GM19328 (cell line): ENCODE measurements around the gene STARD7.
"Not testable (repeated sequence)": the region's sequence is repeated elsewhere in the genome, so short reads cannot be mapped to it uniquely, and the experiment has no call there.

ENCODE experiments used
- ATAC-seq: cut with Tn5 transposase; IDR thresholded peaks from one replicate; pipeline ENCODE4 v1.9.1; 2021; ENCODE audit warnings: mild to moderate bottlenecking, moderate library complexity; ENCODE audit not compliant: unreplicated experiment

The STARD7 gene, protein sequence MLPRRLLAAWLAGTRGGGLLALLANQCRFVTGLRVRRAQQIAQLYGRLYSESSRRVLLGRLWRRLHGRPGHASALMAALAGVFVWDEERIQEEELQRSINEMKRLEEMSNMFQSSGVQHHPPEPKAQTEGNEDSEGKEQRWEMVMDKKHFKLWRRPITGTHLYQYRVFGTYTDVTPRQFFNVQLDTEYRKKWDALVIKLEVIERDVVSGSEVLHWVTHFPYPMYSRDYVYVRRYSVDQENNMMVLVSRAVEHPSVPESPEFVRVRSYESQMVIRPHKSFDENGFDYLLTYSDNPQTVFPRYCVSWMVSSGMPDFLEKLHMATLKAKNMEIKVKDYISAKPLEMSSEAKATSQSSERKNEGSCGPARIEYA

DNA sequence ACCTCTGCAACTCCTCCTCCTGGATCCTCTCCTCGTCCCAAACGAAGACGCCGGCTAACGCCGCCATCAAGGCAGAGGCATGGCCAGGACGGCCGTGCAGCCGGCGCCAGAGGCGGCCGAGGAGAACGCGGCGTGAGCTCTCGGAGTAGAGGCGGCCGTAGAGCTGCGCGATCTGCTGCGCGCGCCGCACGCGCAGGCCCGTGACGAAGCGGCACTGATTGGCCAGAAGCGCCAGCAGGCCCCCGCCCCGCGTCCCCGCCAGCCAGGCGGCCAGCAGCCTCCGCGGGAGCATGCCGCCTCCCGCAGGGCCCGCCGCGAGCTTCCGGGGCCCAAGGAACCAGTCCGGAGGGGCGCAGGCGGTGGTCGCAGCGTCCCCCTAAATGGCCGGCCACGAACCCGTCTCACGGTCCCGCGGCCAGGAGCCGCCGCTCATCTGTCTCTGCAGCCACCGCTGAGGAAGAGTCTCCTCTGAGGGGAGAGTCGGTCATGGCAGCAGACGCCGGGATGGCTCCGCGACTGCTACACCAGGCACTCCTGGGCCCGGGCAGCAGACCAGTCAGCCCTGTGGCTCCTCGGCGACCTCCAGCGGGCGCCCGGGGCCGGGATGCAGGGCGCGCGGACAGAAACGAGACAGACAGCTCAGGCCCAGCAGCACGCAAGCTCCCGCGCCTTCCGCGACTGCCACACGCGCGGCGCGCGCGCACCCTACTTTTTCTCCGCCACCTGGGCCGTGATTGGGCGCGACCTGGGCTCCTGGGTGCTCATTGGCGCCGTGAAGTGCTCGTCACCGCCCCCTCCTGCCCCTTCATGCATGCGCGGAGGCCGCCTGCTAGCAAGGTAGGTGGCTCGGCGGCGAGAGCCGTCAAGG is at the start of gene STARD7:
TSS of gene STARD7 (minus strand) at position 685 of the 868 bp plus-strand sequence. CDS start at position 292, 393 bp downstream.
- ATAC-seq = peak; percentile 84

DNA sequence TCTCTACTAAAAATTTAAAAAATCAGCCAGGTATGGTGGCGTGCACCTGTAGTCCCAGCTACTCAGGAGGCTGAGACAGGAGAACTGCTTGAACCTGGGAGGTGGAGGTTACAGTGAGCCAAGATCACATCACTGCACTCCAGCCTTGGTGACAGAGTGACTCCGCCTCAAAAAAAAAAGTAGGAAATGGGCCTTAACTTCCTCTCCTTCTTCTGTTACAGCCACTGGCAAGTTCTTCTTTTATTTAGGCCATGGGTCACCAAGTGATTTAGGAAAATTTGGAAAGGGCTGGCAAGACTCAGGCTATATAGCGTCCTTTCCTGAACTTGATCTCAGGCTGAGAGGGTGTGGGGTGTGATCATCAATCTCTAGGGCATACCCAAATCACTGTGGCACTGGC is 49.1 kb upstream of the STARD7 start:
- not testable (repeated sequence) for ATAC-seq

DNA sequence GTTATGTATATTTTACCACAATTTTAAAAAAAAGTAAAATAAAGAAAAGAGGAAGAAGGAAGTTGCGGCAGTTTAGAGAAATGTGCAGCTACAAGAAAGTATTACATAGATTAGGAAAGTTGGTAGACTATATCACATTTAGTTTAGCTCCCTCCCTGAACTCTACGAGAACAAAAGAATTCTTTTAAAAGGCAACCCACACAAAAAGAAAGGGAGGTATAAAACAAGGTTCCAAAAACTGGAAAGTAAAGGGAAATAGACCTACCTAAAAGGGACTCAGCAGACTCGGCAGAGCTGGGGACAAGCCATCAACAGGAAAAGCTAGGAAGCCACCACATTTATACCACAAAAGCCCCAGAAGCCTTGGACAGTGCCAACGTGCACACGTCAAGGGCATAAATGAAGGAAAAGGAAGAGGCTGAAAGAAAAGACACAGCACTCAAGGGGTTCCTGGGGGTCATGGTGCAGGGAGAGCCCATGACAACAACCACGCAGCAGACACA is 48.0 kb upstream of the STARD7 start:
- no peak for ATAC-seq

DNA sequence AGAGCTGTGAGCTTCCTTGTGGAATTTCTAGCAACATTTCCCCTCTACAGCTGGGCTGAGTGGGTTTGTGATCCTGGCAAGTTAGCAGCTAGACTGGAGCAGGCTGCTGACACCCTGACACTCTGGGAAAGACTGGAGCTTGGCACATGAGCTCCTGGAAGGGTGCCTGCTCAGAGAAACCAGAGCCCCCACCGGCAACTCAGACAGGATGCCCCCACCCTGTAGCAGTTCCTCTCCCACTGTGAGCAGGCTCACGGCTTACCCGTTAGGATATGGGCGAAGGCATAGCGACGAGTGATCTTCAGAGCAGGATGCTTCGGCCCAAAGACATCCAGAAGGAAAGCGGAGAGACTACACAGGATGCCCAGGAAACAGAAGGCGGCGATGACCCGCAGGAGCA is 45.9 kb upstream of the STARD7 start:
- no peak for ATAC-seq

DNA sequence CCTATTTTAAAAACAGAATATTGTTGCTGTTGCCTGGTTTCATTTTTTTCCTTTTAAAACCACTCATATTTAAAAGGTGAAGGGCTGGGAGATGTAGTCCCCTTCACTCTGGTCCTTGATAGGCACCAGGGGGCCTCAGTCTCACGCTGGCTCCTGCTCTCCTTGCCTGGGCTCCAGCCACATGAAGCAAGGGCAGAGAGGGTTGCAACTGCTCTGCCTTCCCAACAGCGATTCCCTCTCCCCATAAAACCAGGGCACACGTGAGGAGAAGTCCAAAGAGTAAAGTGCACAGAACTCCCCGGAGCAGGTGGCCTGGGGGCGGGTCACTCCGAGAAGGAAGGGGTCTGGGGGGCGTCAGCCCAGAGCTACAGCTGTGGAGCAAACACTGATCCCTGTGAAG is 44.4 kb upstream of the STARD7 start:
- no peak for ATAC-seq

DNA sequence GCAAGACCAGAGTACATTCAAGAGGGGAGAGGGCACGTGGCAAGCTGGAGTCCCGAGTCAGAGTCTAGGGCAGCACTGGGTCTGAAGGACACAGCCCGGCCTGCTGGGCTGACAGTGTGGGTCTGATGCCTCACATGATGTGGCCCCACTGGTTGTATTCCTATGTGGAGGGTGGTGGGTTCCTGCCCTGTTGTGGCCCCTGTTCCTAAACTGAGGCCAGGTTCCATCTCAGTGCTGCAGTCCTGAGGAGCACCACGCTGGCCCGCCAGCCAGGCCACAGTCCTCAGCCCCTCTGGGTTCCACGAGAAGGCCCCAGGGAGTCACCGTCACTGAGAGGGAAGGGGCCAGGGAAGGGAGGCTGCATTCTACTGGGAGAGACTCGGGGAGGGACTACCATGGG is 43.9 kb upstream of the STARD7 start:
- ATAC-seq = no peak

DNA sequence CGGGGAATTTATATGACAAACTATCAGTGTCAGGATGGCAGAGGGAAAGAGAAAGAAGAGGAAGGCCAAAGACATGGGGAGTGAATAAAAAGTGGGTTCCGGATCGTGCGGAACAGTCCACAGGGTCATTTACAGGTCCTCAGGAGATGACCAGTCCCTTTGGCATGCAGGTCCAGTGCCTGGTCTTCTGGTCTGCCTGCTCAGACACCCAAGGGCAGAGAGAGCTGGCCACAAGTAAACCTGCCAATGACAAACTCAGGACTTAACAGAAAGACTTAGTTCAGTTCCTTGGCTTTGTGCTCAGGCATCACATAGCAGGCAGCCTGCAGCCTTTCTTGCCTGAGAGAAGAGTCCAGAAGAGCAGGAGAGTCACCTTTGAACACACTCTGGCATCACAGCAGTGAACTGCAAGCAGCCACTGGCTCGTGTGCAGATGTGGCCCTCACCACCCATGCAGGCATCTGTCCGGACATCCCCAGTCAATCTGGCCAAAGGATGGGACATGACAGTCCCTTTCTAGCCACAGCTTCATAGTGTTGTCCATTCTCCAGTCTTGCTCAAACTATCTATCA is 43.2 kb upstream of the STARD7 start:
- no peak for ATAC-seq

DNA sequence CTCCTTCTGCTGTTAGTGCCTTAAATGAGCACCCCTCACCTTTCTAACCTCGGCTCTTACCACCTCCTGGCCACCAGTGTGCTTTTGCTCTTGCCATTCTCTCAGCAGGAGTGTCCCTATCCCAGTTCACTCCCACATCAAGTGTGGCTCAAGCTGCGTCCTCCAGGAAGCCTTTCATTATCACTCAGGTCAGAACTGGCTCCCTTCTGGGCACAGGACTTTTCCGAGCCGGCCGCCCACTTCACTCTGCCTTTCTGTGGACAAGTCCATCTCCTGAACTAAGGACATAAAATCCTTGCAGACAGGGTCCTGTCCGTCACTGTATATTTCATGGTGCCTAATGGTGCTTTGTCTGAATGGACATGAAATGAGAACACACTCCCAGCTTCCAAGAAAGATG is 41.6 kb upstream of the STARD7 start:
- ATAC-seq = no peak

DNA sequence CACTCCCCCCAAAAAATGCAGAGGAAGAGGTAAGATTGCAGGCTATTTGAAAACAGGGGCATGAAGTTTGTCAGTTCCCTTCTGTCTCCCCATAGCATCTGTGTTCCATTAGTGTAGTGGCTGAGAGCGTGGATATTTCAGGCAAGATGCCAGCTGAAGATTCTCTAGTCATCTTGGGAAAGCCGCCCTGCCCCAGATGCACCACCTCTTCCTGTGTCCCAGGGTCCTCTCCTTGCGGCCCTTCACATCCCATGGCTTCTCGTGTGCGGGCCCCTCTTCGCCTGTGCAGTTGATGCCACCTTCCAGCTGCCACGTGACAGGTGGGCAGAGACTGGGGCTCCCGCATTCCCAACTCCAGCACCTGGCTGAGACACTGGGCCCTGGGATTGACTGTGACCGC is 41.0 kb upstream of the STARD7 start:
- ATAC-seq = no peak

DNA sequence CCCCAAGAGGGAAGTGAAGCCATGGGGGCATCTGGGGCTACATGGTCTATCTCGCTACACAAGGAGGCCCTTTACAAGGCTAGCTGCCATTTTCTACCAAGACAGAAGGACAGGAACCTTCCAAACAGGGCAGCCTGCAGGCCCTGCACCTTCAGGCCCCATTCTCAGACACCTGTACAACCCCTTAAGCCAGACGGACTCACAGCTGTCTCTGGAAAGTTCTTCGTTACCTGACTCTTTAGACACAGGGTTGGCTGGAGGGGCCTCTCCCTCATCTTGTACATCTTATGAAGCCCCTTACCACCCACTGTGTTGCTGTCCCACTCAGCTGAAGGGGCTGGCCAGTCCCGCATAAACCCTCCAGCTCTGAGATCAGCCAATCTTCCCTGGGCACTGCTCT is 40.0 kb upstream of the STARD7 start:
- no peak for ATAC-seq

DNA sequence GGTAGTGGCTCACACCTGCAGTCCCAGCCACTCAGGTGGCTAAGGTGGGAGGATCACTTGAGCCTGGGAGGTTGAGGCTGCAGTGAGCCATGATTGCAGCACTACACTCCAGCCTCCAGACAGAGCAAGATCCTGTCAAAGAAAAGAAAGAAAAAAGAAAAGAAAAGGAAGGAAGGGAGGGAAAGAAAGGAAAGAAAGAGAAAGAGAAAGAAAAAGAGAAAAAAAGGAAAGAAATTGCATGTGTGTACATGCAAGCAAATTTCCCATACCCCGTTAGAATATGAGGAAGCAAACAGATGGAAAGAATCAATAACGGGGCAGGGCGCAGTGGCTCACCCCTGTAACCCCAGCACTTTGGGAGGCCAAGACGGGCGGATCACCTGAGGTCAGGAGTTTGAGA is 39.3 kb upstream of the STARD7 start:
- ATAC-seq = no peak

DNA sequence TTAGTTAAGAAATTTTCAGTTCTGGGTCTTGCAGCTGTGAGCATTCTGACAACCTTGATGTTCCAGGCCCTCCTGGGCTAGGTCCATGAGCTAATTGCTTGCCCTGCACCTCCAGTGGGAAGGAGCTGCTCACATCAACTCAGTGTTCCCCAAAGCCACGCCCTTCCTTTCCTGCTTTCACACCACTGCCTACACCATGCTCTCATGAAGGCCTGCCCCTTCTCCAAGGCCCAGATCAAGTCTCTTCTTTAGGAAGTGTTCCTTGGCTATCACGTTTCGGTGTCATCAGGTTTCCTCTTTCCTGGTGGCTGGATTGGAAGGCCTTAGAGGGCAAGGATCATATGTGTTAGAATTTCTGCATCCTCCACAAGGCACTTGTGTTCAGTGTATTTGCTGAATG is 38.4 kb upstream of the STARD7 start:
- no peak for ATAC-seq

DNA sequence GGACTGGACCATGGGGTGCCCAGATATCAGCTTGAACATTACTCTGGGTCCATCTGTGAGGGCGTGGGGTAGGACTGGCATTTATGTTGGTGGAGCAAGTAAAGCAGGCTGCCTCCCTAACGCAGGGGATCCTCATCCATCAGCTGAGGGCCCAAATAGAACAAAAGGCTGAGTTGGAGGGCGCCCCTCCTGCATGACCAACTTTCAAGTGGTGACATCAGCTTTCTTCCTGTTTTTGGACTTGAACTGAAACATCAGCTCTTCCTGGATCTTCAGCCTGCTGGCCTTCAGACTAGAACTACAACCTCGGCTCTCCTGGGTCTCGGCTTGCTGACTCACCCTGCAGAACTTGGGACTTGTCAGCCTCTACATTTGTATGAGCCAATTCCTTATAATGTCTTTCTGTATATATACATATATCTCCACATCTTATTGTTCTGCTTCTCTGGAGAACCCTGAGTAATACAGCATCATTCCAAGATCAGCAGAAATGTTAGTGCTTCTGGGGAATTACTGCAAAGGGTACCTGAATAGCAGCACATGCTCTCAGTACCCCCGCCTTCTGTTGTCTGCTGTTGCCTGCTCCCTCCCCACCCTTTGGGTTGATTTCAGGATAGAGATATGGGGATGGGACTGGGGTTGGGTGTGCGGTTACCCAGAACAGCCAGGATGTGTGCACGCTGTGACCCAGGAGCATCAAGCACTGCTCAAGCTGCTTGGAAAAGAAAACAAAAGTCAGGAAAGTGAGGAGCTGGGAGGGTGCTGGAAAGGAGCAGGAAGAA is 37.2 kb upstream of the STARD7 start:
- ATAC-seq = no peak

DNA sequence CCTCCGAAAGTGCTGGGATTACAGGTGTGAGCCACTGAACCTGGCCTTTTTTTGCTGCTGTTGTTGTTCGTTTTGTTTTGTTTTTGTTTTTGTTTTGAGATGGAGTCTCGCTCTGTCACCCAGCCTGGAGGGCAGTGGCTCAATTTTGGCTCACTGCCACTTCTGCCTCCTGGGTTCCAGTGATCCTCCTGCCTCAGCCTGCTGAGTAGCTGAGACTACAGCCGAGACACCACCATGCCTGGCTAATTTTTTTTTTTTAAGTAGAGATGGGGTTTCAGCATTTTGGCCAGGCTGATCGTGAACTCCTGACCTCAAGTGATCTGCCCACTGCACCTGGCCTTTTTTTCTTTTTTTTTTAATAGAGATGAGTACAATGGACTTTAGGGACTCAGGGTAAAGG is 35.2 kb upstream of the STARD7 start:
- ATAC-seq = no peak

DNA sequence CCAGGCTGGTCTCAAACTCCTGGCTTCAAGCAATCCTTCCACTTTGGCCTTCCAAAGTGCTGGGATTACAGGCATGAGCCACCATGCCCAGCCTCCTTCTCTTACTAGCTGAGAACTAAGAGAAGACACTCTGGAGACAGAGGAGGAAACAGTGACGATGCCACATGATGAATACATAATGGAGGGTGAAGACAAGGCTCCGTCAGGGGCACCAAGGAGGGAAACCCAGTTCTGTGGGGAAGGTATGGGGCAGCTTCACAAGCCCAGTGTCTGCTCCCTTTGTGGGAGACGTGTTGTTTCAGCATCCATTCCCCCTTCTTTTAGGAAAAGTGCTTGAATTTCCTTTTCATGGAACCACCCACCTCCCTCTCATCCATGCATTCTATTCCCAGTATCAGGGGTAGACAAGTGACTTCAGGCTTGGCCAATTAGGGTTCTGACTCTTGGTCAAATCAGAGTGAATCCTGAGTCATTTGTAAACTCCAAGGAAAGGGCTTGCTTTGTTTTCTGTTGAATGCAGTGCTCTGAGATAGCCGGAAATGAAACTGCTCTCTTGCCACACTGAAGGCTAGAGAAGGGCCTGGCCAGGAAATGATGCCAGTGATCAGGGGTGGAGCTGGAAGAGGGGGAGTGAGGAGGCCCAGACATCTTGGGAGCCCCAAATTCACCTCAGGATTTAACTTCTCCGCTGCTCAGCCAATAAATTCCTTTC is 33.4 kb upstream of the STARD7 start:
- ATAC-seq = peak; percentile 69

DNA sequence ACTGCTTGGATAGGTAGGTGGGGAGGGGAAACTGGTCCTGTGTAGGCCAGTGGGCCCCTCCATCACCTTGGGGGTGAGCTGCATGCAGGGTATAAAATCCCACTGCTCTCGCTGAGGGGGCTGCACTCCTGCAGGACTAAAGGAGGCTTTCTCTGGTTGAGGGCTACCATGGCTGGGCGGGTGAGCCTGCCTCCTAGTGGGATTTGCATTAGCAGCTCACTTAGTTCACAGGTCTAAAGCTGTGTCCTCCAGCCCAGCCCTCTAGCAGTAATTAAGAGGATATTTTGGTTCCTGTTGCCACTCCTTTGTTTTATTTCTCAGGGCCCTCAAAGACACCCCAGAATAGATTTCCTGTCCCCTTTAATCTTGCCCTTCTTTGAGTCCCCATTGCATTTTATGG is 32.6 kb upstream of the STARD7 start:
- no peak for ATAC-seq

DNA sequence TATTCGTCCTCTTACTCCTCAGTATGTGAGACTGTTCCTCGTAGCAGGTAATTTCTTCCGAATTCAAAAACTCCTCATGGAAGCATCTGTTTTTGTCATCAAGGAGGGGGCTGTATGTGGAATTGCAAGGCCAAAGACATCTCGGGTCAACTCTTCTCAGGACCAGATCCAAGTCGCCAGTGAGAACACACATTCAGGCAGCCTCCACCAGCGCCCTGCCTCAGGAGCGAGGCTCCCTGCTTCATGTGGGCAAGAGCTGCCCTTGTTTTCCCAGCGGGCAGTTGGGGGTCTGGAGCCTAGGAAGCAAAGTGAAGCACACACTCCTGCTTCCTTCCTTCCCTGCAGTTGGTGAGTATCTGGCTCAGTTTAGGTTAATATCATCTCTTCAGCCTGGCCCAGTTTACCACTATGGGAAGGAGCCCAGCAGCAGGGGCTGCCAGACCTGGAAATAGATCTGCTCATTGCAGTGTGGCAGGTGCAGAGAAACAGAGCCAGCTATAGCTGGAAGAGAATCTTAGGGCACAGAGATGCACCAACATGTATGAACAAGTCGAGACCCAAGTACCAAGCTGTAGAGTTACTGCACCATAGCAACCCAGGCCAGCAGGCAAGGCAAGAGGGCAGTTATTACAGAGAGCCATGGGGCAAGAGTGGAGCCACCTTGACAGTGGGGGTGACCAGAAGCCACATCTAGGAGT is 31.9 kb upstream of the STARD7 start:
- no peak for ATAC-seq

DNA sequence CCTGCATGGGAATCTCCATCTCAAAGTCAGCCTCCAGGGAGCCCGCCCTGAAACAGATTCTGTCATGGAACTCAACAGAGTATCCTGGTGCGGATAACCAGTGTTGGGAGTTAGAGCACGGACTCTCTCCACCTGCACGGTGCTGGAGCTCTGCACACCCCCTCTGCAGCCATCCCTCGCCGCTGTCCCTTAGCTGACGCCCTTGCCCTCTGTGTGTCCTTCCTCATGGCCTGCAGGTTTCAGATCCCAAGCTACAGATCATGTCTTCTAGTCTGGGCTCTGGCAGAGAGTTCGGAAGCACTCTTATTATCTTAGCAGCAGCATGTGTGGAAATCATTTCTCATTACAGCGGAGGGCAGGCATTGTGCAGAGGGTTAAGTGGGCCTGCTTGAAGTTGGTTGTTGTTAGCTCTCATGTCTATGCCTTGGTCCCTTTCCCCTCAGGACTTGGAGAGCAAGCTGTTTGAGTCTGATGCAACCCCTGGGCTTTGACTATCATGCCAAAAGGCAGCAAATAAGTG is 31.2 kb upstream of the STARD7 start:
- ATAC-seq = no peak

DNA sequence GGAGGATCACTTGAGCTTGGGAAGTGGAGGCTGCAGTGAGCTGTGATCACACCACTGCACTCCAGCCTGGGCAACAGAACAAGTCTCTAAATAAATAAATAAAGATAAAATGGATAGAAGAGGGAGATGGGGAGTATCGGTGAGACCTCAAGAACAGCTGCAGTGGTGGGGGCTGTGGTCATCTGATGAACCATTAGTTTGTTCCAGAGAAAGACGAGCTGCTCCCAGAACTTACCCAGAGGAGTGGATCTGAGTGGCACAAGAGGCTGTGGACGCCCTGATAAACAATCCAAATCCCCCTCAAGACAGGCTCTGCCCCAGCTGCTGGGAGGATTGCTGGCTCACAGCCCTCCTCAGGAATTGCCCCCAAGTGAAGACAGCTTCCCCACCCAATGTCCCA is 30.5 kb upstream of the STARD7 start:
- no peak for ATAC-seq
